ENCODE data around the gene KIAA0232. TPM values are rescaled to one million over a fixed set of nuclear protein-coding genes. Genes with fewer than 3 reads are reported as not detected.
A peak's percentile ranks its signal among the peaks of the same experiment; 100 is the strongest.

Gene KIAA0232
- total RNA-seq, 2 donors from 2014 or later, result 9.4 to 10.5 TPM

- ATAC-seq (replicated peaks), result no peak
- Mint-ChIP-seq H3K9me3 (no peaks in the 10 kb centered on the region), H3K27ac (no peak overlapping the region), H3K36me3 (ENCODE audit: low read depth) (peaks cover 62% of the 10 kb centered on the region), H3K4me1 (peaks cover 21% of the 10 kb centered on the region), H3K4me3 (no peak overlapping the region), H3K27me3 (no peaks in the 10 kb centered on the region)
Observed at GRCh38 chr4:6851431-6851830, 68.9 kb downstream of the KIAA0232 start.

- Mint-ChIP-seq H3K9me3 (no peaks in the 10 kb centered on the region), H3K27me3 (no peaks in the 10 kb centered on the region), H3K36me3 (ENCODE audit: low read depth) (peaks cover 65% of the 10 kb centered on the region), H3K4me1 (peaks cover 21% of the 10 kb centered on the region), H3K27ac (no peak overlapping the region), H3K4me3 (no peak overlapping the region)
- no peak for ATAC-seq (replicated peaks)
Observed at GRCh38 chr4:6851962-6852361, 69.4 kb downstream of the KIAA0232 start.

- no peak overlapping the region for H3K4me3 Mint-ChIP-seq
- peaks cover 21% of the 10 kb centered on the region for H3K4me1 Mint-ChIP-seq
- ATAC-seq (replicated peaks), result no peak
- no peaks in the 10 kb centered on the region for H3K27me3 Mint-ChIP-seq
- H3K27ac Mint-ChIP-seq, result peak overlapping the region; percentile 29
- no peaks in the 10 kb centered on the region for H3K9me3 Mint-ChIP-seq
- peaks cover 71% of the 10 kb centered on the region for H3K36me3 Mint-ChIP-seq (ENCODE audit: low read depth)
Observed at GRCh38 chr4:6852582-6852981, 70.1 kb downstream of the KIAA0232 start.

- Mint-ChIP-seq H3K9me3 (no peaks in the 10 kb centered on the region), H3K4me1 (peaks cover 17% of the 10 kb centered on the region), H3K27me3 (no peaks in the 10 kb centered on the region), H3K27ac (peak overlapping the region; percentile 29), H3K4me3 (peak overlapping the region; percentile 10), H3K36me3 (ENCODE audit: low read depth) (peaks cover 71% of the 10 kb centered on the region)
- peak; percentile 23 for ATAC-seq (replicated peaks)
Observed at GRCh38 chr4:6854098-6854744, 71.7 kb downstream of the KIAA0232 start.

GRCh38 chr4:6855692-6856297 is 73.3 kb downstream of the KIAA0232 start:
- Mint-ChIP-seq H3K27me3 (no peaks in the 10 kb centered on the region), H3K4me1 (peaks cover 18% of the 10 kb centered on the region), H3K27ac (peak overlapping the region; percentile 95), H3K4me3 (peak overlapping the region; percentile 77), H3K9me3 (no peaks in the 10 kb centered on the region), H3K36me3 (ENCODE audit: low read depth) (peaks cover 68% of the 10 kb centered on the region)
- peak; percentile 97 for ATAC-seq (replicated peaks)

- Mint-ChIP-seq H3K27ac (peak overlapping the region; percentile 95), H3K9me3 (no peaks in the 10 kb centered on the region), H3K4me3 (peak overlapping the region; percentile 77), H3K36me3 (ENCODE audit: low read depth) (peaks cover 68% of the 10 kb centered on the region), H3K27me3 (no peaks in the 10 kb centered on the region), H3K4me1 (peaks cover 24% of the 10 kb centered on the region)
- ATAC-seq (replicated peaks), result no peak
Observed at GRCh38 chr4:6856391-6856790, 73.9 kb downstream of the KIAA0232 start.

GRCh38 chr4:6857009-6857882 is 74.7 kb downstream of the KIAA0232 start:
- peak overlapping the region; percentile 48 for H3K27ac Mint-ChIP-seq
- H3K4me3 Mint-ChIP-seq, result no peak overlapping the region
- no peaks in the 10 kb centered on the region for H3K27me3 Mint-ChIP-seq
- H3K36me3 Mint-ChIP-seq (ENCODE audit: low read depth), result peaks cover 69% of the 10 kb centered on the region
- no peak for ATAC-seq (replicated peaks)
- H3K4me1 Mint-ChIP-seq, result peaks cover 28% of the 10 kb centered on the region
- no peaks in the 10 kb centered on the region for H3K9me3 Mint-ChIP-seq

- no peaks in the 10 kb centered on the region for H3K9me3 Mint-ChIP-seq
- H3K4me1 Mint-ChIP-seq, result peaks cover 16% of the 10 kb centered on the region
- no peak for ATAC-seq (replicated peaks)
- H3K36me3 Mint-ChIP-seq (ENCODE audit: low read depth), result peaks cover 75% of the 10 kb centered on the region
- H3K27me3 Mint-ChIP-seq, result no peaks in the 10 kb centered on the region
- no peak overlapping the region for H3K27ac Mint-ChIP-seq
- no peak overlapping the region for H3K4me3 Mint-ChIP-seq
Observed at GRCh38 chr4:6858997-6859396, 76.5 kb downstream of the KIAA0232 start.

- no peak for ATAC-seq (replicated peaks)
- no peaks in the 10 kb centered on the region for H3K9me3 Mint-ChIP-seq
- no peaks in the 10 kb centered on the region for H3K27me3 Mint-ChIP-seq
- no peak overlapping the region for H3K4me3 Mint-ChIP-seq
- peaks cover 79% of the 10 kb centered on the region for H3K36me3 Mint-ChIP-seq (ENCODE audit: low read depth)
- no peak overlapping the region for H3K27ac Mint-ChIP-seq
- H3K4me1 Mint-ChIP-seq, result peaks cover 11% of the 10 kb centered on the region
Observed at GRCh38 chr4:6859543-6859942, 77.0 kb downstream of the KIAA0232 start.

GRCh38 chr4:6868386-6868785 is 85.9 kb downstream of the KIAA0232 start:
- Mint-ChIP-seq H3K9me3 (no peaks in the 10 kb centered on the region), H3K27me3 (no peaks in the 10 kb centered on the region), H3K36me3 (ENCODE audit: low read depth) (peaks cover 54% of the 10 kb centered on the region), H3K27ac (peak overlapping the region; percentile 25), H3K4me1 (no peaks in the 10 kb centered on the region), H3K4me3 (no peak overlapping the region)
- no peak for ATAC-seq (replicated peaks)

GRCh38 chr4:6869944-6870343 is 87.4 kb downstream of the KIAA0232 start:
- H3K9me3 Mint-ChIP-seq, result no peaks in the 10 kb centered on the region
- H3K4me1 Mint-ChIP-seq, result no peaks in the 10 kb centered on the region
- H3K27ac Mint-ChIP-seq, result no peak overlapping the region
- H3K27me3 Mint-ChIP-seq, result no peaks in the 10 kb centered on the region
- no peak for ATAC-seq (replicated peaks)
- no peak overlapping the region for H3K4me3 Mint-ChIP-seq
- H3K36me3 Mint-ChIP-seq (ENCODE audit: low read depth), result peaks cover 56% of the 10 kb centered on the region

- Mint-ChIP-seq H3K27ac (no peak overlapping the region), H3K4me1 (no peaks in the 10 kb centered on the region), H3K36me3 (ENCODE audit: low read depth) (peaks cover 59% of the 10 kb centered on the region), H3K4me3 (no peak overlapping the region), H3K27me3 (no peaks in the 10 kb centered on the region), H3K9me3 (no peaks in the 10 kb centered on the region)
- no peak for ATAC-seq (replicated peaks)
Observed at GRCh38 chr4:6873291-6873690, 90.8 kb downstream of the KIAA0232 start.

- Mint-ChIP-seq H3K27me3 (no peaks in the 10 kb centered on the region), H3K9me3 (no peaks in the 10 kb centered on the region), H3K27ac (no peak overlapping the region), H3K4me1 (peaks cover 2% of the 10 kb centered on the region), H3K36me3 (ENCODE audit: low read depth) (peaks cover 63% of the 10 kb centered on the region), H3K4me3 (no peak overlapping the region)
- peak; percentile 95 for ATAC-seq (replicated peaks)
Observed at GRCh38 chr4:6873792-6874461, 91.4 kb downstream of the KIAA0232 start.

GRCh38 chr4:6874981-6875380 is 92.5 kb downstream of the KIAA0232 start:
- H3K9me3 Mint-ChIP-seq, result no peaks in the 10 kb centered on the region
- H3K4me1 Mint-ChIP-seq, result peaks cover 4% of the 10 kb centered on the region
- no peak overlapping the region for H3K27ac Mint-ChIP-seq
- peaks cover 70% of the 10 kb centered on the region for H3K36me3 Mint-ChIP-seq (ENCODE audit: low read depth)
- H3K27me3 Mint-ChIP-seq, result no peaks in the 10 kb centered on the region
- no peak for ATAC-seq (replicated peaks)
- H3K4me3 Mint-ChIP-seq, result no peak overlapping the region
